Vagina (tissue), 2 donors: ENCODE data around the gene NFATC2.

Experiments
- POLR2A ChIP-seq, 2 donors: fragments of 450-650 bp; IDR thresholded peaks; one replicate each; pipeline ENCODE4 v1.6.1; 2017; ENCODE audit warnings: antibody characterized with exemption in 2 of 2, mild to moderate bottlenecking in 2 of 2, moderate library complexity in 2 of 2
- POLR2AphosphoS5 ChIP-seq, 2 donors: sonication (generic); formaldehyde crosslinking; IDR thresholded peaks; one replicate each; pipeline ENCODE4 v1.9.0; 2017; ENCODE audit warnings: antibody characterized with exemption in 2 of 2, mild to moderate bottlenecking in 2 of 2, low read depth in 1 of 2; ENCODE audit not compliant: insufficient read depth in 1 of 2
- TF ChIP-seq, protein P1 (sequence below), 3 experiments: fragments of 450-650 bp in 2 of 3; fragments of 200-600 bp in 1 of 3; sonication (generic) in 1 of 3; IDR thresholded peaks; one replicate each; pipeline ENCODE4 v1.5.1; 2017 to 2019; ENCODE audit warnings: antibody characterized with exemption in 3 of 3, mild to moderate bottlenecking in 2 of 3, moderate library complexity in 2 of 3

DNA sequence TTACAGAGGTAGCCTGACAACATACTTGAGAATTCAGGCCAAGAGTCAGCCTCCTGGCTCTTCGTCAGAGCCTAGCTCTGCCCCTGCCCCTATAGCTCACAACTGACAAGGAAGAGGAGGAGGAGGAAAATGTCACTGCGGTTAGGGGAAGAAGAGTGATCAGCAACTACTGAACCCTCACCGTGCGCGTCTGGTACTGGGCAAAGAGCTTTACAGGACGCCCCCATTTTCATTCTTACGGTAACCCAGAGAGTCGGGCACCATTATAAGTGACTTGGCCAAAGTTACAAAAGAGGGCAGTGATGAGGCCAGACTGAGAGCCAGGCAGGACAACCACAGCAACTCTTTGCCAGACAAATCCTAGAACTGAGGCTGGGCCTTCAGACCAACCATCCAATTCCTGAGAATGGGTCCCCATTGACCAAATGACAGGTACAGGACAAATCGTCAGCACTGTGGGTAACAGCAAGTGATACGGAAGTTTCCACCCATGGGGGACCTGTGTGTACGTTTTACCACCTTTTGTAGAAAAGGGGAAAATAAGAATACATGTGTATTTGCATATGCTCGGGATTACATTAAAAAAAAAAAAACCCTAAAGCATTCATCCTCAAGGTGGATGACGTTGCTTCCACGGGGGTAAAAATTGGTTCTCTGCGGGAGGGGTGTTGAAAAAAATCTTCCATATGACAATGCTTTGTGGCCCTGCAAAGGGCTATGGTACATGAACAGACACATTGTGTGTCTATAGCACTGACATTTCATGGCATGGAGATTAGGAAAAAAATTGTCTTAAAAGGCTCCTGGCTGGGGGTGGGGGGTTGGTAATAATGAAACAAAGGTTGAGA lies 118.0 kb downstream of the NFATC2 start:
- TF ChIP-seq POLR2A (IDR thresholded peaks at IDR 0.05), result no peak
- TF ChIP-seq, protein P1, sequence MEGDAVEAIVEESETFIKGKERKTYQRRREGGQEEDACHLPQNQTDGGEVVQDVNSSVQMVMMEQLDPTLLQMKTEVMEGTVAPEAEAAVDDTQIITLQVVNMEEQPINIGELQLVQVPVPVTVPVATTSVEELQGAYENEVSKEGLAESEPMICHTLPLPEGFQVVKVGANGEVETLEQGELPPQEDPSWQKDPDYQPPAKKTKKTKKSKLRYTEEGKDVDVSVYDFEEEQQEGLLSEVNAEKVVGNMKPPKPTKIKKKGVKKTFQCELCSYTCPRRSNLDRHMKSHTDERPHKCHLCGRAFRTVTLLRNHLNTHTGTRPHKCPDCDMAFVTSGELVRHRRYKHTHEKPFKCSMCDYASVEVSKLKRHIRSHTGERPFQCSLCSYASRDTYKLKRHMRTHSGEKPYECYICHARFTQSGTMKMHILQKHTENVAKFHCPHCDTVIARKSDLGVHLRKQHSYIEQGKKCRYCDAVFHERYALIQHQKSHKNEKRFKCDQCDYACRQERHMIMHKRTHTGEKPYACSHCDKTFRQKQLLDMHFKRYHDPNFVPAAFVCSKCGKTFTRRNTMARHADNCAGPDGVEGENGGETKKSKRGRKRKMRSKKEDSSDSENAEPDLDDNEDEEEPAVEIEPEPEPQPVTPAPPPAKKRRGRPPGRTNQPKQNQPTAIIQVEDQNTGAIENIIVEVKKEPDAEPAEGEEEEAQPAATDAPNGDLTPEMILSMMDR (IDR thresholded peaks at IDR 0.05), result no peak
- TF ChIP-seq POLR2AphosphoS5 (IDR thresholded peaks at IDR 0.05; ENCODE audit: insufficient read depth in 1 of 2, low read depth in 1 of 2), result no peak
